OCI-M1 (cell line): ENCODE results near the gene PGM2.
"Not testable (repeated sequence)": the region's sequence is repeated elsewhere in the genome, so short reads cannot be mapped to it uniquely, and the experiment has no call there.

ENCODE experiments used
- DNase-seq: peaks from one replicate; lab custom pipeline; 2025; lab: John Stamatoyannopoulos, UW

The PGM2 gene

DNA sequence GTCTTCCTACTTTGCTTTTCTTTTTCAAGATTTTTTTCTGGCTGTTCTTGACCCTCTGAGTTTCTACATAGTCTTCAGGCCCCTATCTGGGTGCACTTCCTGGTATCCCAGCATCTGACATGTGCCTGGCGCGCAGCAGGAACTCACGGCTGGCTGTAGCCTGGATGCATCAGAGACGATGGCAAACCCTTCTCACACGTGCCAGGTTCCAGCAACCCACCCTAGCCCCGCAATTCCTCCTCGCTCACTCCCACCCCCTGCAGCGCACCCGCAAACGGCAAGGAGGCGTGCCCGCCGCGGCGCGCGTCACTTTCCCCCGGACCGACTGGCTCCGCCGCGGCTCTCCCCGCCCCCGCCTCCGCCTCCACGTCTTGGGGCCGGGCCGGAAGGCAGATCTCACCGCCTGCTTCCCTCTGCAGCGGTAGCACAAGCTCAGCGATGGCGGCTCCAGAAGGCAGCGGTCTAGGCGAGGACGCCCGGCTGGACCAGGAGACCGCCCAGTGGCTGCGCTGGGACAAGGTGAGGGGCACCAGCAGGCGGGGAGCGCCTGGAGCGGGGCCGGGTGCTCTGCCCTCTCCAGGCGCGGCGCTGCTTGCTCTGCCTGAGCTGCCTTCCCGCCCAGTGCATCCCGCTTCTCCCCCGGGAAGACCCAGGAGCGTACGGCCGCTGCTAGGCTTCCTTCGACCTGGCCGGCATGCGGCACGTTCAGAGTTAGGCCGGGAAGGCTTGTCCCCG lies at the start of gene PGM2:
TSS of gene PGM2 (plus strand) at position 392 of the 735 bp plus-strand sequence. CDS start at position 439, 47 bp downstream.
- DNase-seq, result peak; percentile 90

DNA sequence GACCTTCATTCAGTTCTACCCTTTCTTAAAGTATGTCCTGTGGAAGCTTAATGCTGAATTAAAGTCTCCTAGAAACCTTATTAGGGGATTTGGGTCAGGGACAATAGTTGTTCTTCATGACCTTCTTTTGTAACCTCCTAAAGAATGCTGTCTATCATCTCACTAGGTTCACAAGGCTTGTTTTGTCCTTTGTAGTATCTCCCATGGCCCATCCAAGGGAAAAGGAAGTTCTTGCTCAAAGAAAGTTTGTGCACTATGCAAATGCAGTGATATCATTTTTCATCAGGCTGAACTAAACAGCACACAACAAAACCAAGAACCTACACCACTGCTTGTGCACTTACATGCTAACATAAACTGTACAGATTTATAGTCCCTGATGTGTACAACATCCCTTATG lies 46.6 kb upstream of the PGM2 start:
- no peak for DNase-seq

DNA sequence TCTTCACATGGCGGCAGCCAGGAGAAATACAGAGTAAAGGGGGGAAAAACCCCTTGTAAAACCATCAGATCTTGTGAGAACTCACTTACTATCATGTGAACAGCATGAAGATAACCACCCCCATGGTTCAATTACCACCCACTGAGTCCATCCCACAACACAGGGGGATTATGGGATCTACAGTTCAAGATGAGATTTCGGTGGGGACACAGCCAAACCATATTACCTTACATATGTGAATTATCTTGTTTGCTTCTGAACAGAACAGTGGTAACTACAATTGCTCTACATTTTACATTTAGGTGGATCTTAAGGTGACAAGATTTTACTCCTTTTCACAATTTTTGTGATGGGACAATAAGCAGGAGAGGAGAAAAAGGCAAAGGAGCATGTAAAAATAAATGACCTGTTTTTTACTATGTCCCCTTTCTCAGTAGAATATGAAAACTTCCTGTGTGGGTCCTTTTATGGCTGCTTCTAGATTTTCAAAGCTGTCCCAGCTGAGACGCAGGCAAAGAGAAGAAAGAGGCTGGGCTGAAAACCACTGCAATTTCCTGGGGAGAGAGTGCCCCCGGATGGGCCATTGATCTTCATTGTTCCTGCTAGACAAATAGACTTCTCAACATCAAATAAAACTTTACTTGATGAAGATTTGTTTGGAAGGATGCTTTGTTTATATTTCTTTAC lies 45.9 kb upstream of the PGM2 start:
- peak; percentile 11 for DNase-seq

DNA sequence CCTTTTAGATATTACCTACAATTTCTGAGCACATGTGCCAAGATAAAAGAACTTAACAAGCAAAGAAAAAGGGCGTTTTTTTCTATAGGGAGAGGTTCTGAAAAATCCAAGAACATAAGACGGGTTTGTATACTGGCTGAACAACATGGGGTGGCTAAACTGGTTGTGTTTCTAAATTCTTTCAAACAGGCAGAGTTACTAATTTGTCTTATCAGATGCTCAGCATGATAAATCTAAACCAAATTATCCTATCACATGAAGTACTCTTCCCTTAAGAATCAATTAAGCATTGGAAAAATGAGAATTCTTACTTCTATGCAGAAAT lies 45.4 kb upstream of the PGM2 start:
- DNase-seq, result no peak

DNA sequence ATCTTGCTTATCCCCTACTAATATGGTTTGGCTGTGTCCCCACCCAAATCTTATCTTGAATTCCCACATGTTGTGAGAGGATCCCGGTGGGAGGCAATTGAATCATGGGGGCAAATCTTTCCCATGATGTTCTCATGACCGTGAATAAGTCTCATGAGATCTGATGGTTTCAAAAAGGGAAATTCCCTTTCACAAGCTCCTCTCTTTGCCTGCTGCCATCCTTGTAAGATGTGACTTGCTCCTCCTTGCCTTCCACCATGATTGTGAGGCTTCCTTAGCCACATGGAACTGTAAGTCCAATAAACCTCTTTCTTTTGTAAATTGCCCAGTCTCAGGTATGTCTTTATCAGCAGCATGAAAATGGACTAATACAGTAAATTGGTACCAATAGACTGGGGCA lies 40.2 kb upstream of the PGM2 start:
- not testable (repeated sequence) for DNase-seq

DNA sequence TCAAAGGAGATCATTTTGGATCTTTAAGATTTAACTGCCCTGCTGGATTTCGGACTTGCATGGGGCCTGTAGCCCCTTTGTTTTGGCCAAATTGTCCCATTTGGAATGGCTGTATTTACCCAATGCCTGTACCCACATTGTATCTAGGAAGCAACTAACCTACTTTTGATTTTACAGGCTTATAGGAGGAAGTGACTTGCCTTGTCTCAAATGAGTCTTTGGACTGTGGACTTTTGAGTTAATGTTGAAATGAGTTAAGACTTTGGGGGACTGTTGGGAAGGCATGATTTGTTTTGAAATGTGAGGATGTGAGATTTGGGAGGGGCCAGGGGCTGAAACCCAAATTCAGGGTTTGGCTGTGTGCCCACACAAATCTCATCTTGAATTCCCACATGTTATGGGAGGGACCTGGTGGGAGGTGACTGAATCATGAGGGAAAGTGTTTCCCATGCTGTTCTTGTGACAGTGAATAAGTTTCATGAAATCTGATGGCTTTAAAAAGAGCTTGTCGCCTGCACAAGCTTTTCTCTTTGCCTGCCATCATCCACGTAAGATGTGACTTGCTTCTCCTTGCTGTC lies 38.5 kb upstream of the PGM2 start:
- DNase-seq, result not testable (repeated sequence)

DNA sequence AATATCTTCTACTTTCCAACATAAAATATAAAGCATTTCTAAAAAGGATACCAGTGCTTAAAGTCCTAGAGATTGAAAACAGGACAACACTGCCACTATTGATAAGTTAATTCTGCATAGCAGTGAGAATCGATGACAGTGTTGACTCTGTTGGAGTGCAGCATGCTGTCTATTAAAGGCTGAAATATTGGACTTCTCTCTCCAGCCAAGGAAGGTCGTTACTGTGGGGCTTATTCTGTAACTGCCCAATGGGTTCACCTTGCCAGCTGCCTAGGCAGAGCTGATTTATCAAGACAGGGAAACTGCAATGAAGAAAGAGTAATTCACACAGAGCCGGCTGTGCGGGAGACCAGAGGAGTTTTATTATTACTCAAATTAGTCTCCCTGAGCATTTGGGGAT lies 37.7 kb upstream of the PGM2 start:
- DNase-seq, result no peak

DNA sequence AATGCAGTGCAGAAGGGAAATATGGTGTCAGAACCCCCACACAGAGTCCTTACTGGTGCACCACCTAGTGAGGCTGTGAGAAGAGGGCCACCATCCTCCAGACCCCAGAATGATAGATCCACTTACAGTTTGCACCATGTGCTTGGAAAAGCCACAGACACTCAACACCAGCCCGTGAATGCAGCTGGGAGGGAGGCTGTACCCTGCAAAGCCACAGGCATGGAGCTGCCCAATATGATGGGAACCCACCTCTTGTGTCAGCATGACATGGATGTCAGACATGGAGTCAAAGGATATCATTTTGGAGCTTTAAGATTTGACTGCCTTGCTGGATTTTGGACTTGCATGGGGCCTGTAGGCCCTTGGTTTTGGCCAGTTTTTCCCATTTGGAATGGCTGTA lies 34.2 kb upstream of the PGM2 start:
- DNase-seq, result no peak

DNA sequence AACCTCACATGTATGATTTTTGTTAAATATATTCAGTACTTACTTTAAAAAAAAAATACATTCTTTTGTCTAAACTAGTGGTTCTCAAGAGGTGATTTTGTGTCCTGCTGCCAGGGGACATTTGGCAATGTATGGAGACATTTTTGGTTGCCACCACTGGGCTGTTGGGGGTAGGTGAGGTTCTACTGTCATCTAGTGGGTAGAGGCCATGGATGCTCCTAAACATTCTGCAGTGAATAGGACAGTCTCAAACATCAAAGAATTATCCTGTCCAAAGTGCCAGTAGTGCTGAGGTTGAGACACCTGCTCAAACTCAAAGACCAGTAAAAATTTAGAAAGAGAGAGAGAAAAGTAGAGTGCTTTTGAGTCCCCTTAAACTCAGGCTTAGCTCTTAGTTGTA lies 32.9 kb upstream of the PGM2 start:
- DNase-seq, result peak; percentile 47

DNA sequence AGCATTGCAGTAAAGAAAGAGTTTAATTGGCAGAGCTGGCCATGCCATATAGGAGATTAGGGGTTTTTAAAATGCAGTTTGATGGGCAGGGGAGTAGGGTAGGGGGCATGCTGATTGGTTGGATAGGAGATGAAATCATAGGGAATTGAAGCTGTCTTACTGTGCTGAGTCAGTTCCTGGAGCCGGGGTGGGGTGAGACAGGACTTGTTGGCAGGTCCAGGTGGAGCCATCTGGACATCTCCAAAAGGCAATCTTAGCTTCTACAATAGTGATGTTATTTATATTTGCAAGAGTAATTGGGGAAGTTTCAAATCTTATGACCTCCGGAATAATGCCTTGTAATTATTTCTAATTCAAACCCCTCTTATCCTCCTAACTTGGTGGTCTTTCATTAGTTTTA lies 32.4 kb upstream of the PGM2 start:
- DNase-seq, result no peak

DNA sequence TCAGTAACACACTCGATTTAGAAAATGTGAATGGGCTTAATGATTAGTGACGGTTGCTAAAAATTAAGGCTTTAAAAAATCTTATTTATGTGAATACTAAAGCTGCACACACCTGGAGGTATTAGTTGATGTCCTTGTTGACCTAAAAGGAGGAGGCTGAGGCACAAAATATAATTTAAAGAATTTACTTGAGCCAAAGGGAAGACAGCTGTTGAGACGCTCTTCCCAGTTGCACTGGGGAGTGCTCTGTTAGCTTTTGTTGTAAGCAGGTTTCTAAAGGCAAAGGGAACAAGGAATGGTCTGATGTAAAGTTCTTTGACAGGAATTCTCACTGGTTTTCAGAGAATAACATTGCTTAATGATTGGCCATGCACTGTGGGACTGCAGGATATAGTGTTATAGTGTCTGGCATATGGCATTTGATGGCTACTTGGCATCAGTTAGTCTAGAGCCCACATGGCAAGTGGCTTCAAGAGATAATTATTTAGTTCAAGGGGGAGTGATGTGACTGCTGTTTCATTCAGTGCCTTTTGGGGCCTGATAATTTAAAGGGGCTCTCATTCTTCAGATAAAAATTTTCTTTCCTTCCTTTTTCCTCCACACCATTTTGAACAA lies 30.8 kb upstream of the PGM2 start:
- no peak for DNase-seq

DNA sequence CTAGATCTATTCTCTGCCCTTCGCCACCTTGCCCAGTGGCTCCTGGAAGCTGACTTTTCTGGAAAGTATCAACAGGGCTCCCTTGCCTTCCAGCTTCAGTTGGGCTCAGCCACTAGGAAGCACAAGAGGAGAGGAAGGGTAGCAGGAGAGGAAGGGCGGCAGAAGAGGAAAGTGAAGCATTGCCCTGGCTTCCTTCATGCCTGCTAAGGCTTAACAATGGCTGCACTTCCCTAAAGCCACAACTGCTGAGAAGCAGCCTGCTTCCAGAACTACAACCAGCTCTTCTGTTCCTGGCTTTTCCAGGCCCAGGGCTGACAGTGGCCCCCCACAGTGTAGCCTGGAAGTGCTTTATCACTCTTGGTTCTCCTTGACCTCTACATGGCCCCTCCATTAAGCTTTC lies 29.1 kb upstream of the PGM2 start:
- DNase-seq, result no peak

DNA sequence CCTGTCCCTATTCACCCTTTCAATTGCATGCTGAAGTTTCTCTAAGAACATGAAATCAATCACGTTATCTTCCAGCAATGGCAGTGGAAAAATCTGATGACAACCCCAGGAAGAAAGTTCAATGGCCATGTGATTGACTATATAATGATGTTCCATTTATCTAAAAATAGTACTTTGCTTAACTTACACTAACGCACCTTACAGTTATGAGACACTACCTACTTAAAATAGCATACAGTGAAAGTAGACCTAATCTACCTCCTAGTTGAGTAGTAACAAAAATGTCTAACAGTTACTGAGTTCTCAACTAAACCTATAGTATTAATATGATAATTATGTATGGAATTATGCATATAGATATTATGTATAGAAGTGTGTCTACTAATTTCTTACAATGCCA lies 28.6 kb upstream of the PGM2 start:
- DNase-seq, result no peak

DNA sequence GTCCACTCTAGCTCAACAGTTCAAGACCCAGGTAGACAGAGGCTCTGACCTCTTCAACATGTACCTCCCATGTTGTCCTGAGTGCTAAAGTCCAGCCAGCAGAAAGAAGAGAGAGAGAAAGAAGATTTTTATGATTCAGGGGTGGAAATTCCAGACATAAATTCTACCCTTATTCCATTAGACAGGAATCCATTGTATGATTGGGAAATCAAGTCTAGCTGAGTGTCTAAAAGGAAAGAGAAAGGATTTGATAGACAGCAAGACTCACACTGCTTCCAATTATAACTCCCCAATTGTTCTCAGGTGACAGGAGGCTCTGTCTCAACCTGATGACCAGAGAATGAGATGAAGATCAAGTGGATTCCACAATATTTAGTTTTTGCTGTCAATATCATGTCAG lies 27.9 kb upstream of the PGM2 start:
- DNase-seq, result no peak

DNA sequence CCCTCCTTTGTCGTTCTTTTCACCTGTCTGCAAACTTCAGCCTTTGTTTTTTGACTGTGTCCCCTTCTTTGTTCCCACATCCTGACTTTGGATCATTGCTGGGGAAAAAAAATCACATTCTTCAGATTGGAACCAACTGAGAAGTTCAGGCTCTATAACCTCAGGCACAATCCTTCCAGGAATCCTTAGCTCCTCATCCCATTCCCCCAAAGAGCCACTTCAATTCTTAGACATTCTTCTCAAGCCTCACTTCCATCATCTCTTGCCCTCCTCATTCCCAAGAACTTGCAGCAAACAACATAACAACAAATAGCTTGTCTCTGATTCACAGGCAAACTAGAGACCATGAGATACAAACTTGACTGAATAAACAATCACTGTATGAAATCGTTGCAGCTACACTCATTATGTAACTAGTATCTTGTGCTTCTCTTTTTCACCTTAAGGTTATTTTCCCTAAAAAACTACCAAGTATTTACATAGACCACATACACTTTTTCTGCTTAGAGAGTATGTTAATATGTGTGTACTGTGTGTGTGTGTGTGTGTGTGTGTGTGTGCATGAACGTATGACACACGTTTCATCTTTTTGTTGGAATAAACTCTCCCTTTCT lies 26.4 kb upstream of the PGM2 start:
- DNase-seq, result no peak

DNA sequence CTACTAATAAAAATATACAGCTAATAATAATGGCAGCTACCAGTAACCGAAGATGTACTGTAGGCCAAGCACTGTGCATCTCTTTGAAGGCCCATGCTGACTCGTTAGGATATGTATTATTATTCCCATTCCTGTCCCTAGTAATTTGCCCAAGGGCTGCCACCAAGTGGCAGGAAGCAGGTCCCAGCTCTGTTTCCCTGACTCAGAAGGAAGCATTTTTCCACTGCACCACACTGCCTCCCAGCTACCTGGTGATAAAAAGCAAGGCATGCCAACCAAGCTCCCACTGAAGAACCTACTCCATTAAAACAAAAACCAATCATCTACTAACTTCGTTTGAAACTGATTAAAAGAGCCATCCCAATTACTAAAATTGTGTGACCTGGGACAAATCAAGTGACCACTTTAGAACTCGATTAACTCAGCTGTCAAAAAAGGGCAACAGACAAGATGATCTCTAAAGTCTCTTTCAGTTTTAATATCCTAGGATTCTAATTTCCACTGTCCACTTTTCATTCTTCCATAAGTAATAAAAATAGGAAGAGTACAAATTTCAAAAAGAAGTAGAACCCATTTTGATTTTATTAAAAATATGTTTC lies 24.3 kb upstream of the PGM2 start:
- peak; percentile 80 for DNase-seq

DNA sequence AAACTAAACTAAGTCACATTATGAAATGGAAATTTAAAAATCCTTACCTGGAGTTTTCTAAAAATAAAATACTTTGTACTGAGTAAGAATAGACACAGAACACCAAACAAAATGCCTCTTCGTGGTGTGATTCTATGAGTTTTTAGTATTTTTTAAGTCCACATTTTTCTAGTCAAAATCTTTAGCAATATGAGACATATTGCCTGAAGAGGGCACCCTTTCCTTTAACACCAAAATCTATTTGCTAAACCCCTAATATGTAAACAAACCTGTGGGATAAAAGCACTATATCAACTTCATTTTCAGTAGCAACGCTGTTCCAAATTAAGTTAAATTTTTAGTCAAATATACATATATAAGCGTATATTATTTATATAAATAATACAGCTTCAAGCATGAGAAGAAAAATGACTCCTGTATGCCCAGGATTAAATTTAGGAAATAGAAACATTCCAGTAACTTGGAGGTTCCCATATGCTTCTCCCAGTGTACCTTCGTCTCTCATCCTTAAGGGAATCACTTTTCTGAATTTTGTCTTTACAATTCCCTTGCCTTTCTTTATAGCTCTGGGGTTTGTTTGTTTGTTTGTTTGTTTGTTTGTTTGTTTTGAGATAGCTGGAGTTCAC lies 23.0 kb upstream of the PGM2 start:
- DNase-seq, result peak; percentile 79

DNA sequence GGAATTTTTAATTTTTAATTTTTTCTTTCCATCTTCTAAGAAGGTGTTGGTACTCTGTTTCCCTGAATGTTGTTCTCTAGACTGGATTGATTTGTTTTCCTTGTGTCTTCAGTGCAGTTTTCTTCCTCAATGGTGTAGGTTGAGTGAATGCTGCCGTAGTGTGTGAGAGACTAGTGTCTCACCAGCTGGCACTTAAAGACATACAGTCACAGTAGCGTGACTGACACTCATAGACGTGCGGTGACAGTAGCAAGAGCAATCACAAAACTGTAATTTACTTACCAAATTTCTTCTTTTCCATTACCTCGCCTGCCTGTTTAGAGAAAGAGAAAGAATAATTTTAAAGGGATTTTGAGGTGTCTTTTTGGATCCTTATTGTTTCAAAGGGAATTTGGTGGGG lies 21.4 kb upstream of the PGM2 start:
- no peak for DNase-seq

DNA sequence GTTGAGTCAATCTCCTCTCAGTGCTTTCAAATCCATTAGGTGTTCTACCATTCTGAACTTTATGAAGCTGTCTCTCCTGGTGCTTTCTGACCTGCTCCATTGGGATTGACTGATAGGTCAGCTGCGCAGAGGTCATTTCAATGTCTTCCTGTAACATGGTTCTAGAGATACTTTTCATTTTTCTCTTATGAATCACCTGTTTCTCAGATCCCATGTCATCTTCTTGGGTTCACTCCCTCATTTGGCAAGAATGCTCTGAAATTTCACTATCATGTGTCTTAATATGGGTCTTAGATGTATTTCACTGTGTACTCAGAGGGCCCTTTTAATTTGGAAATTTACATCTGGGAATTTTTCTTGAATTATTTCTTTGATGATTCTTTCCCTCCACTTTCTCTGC lies 13.8 kb upstream of the PGM2 start:
- DNase-seq, result no peak

DNA sequence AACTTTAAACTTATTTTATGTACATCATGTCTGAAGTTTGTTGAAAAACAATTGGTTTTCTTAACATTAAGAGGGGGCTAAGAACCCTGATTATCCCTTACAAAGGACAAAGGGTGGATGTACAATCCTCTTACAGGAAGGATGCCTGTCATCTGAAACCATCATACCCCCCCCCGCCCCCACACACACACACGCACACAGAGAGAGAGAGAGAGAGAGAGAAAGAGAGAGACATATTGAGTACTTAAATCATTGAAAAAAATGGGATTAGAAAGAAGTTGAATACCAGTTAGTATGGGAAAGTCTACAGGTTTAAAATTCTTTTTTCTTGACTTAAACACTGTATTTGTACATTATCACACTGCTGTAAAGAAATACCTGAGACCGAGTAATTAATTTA lies 10.9 kb upstream of the PGM2 start:
- no peak for DNase-seq

DNA sequence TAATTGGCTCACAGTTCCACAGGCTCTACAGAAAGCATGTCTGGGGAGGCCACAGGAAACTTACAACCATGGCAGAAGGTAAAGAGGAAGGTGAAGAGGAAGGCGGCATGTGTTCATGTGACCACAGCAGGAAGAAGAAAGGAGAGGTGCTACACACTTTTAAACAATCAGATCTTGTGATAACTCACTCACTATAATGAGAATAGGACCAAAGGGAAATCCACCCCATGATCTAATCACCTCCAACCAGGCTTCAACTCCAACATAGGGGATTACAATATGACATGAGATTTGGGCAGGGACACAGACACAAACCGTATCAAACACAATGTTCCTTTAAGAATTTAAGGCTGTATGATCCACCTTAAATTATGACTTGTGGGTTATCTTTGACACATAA lies 10.5 kb upstream of the PGM2 start:
- DNase-seq, result no peak

DNA sequence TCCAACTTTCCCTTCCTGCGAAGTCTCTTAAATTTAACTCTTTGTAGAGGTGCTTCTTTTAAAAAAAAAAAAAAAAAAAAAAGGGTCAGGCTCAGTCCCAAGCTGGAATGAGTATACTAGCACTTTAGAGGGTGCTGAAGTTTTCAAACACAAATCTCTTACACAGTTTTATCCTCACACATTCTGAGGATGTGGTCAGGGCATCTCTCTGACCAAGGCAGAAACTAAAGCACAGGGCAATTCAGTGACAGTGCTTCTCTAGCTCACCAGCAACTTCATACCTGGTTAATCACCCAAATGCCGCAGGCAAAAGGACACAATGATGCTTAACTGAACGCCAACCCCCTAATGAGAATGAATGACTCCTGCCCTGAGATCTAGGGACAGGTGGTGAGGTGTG lies 9.8 kb upstream of the PGM2 start:
- DNase-seq, result no peak
